GM10248 (cell line): ENCODE results near the gene ERBB4.
"Not testable (repeated sequence)": the region's sequence is repeated elsewhere in the genome, so short reads cannot be mapped to it uniquely, and the experiment has no call there.

ENCODE experiments used
- CTCF ChIA-PET: fragments of 300-600 bp; sonication (Branson Sonifier 250); formaldehyde crosslinking; extraction: SDS; loops from one replicate; lab custom pipeline; 2021; ENCODE audit warnings: antibody characterized with exemption; lab: Yijun Ruan, JAX
- POLR2A ChIA-PET: fragments of 350-650 bp; sonication (Branson Sonifier 250); formaldehyde crosslinking; extraction: SDS; loops from one replicate; lab custom pipeline; 2020; ENCODE audit warnings: antibody characterized with exemption; lab: Yijun Ruan, JAX
- DNase-seq: peaks from one replicate; pipeline ENCODE4 v3.0.0; 2012; ENCODE audit errors: extremely low spot score
- TF ChIP-seq, protein P1 (sequence below): IDR thresholded peaks from 2 replicates; pipeline ENCODE4 v1.5.1; 2012; ENCODE audit warnings: mild to moderate bottlenecking, low read depth; ENCODE audit errors: extremely low read depth, missing control alignments, control extremely low read depth

Gene ERBB4

DNA sequence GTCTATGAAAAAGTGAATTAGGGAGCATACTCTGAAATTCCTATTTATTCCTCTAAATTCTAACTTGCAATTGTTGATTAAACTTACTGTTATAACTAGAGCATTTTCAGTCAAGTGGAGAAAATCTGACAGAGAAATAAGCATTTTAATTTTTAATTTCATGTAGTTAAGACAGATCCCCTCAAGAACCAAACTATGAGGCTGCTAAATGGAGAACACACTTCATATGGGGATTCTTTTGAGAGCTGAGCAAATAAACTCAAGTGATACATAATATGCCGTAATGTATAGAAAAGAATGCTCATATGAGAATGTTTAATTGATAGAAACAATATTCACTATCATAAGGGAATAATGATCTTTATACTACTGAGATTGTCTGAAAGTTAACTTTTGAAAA is 340.8 kb downstream of the ERBB4 start:
- ChIA-PET CTCF (no interaction called here), POLR2A (no interaction called here)
- DNase-seq: no peak
- TF ChIP-seq, protein P1, sequence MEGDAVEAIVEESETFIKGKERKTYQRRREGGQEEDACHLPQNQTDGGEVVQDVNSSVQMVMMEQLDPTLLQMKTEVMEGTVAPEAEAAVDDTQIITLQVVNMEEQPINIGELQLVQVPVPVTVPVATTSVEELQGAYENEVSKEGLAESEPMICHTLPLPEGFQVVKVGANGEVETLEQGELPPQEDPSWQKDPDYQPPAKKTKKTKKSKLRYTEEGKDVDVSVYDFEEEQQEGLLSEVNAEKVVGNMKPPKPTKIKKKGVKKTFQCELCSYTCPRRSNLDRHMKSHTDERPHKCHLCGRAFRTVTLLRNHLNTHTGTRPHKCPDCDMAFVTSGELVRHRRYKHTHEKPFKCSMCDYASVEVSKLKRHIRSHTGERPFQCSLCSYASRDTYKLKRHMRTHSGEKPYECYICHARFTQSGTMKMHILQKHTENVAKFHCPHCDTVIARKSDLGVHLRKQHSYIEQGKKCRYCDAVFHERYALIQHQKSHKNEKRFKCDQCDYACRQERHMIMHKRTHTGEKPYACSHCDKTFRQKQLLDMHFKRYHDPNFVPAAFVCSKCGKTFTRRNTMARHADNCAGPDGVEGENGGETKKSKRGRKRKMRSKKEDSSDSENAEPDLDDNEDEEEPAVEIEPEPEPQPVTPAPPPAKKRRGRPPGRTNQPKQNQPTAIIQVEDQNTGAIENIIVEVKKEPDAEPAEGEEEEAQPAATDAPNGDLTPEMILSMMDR: no peak

DNA sequence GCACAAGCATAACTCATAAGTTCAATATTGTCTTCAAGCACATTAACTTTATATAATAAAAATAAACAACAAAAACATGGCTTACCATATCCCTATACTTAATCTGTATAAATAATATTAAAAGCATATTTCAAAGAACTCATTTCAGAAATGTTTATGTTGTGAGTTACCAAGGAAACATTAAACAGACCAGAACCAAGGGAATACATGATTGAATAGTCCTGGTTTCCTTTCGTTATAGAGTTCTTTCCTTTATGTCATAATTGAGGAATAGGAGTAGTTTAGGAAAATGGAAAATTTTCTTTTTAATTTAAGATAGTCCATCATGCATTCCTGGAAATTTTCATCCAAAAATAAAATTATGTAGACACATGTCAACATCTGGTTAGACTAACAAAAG is 343.0 kb downstream of the ERBB4 start:
- DNase-seq: no peak
- TF ChIP-seq, protein P1: no peak
- ChIA-PET CTCF (no interaction called here), POLR2A (no interaction called here)

GRCh38 chr2:212194396-212194795 is 344.2 kb downstream of the ERBB4 start:
- no peak for DNase-seq
- TF ChIP-seq, protein P1: no peak
- ChIA-PET POLR2A (no interaction called here), CTCF (no interaction called here)

- CTCF ChIA-PET: no interaction called here
- POLR2A ChIA-PET: no interaction called here
- TF ChIP-seq, protein P1: no peak
- DNase-seq: no peak
Observed at GRCh38 chr2:212193803-212194202, 344.8 kb downstream of the ERBB4 start.

DNA sequence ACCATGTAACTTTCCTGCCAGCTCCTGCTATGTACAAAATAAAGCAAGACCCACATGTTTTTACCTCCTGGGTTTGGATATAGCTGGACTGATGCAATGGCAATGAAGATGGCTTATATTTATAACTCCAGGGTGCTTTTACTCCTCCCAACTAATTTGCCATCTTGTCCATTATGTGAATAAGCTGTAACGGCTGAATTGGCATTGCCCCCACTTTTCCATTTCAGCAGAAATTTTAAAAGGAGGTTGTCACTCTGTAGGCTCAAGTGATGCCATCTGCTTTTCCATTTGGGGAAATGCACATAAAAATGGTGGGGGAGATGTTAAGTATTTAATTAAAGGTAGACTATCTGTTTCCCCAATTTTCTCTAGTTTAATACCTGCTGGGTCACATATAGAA is 345.5 kb downstream of the ERBB4 start:
- CTCF ChIA-PET: no interaction called here
- TF ChIP-seq, protein P1: no peak
- POLR2A ChIA-PET: no interaction called here
- no peak for DNase-seq

- CTCF ChIA-PET, DNase-seq, POLR2A ChIA-PET: not testable (repeated sequence)
Observed at GRCh38 chr2:212191438-212191837, 347.2 kb downstream of the ERBB4 start.

- TF ChIP-seq, protein P1: no peak
- no peak for DNase-seq
- CTCF ChIA-PET: no interaction called here
- POLR2A ChIA-PET: no interaction called here
Observed at GRCh38 chr2:212186166-212186565, 352.4 kb downstream of the ERBB4 start.
